ENCODE data around the gene ELK3. TPM values are rescaled to one million over a fixed set of nuclear protein-coding genes. Genes with fewer than 3 reads are reported as not detected.

ELK3 gene
- total and polyA plus RNA-seq, 2 experiments from 2014 or later, result 5.5 to 8.3 TPM

- TF ChIP-seq JUNB (IDR thresholded peaks at IDR 0.05; ENCODE audit: unreplicated experiment) (no peak), ZNF114 (CRISPR knock-in tag; IDR thresholded peaks at IDR 0.05) (no peak), CTCF (conservative IDR thresholded peaks at IDR 0.05; ENCODE audit: low read depth in 2 of 2) (peak; percentile 16 to 18; a peak in 1 of 4 replicates), POLR2AphosphoS5 (IDR thresholded peaks at IDR 0.05; ENCODE audit: low read depth) (no peak), CREB1 (CRISPR knock-in tag; IDR thresholded peaks at IDR 0.05; ENCODE audit: low read depth) (no peak)
- Mint-ChIP-seq H3K4me3 (no peak overlapping the region), H3K27me3 (ENCODE audit: insufficient read depth, low read depth, poor library complexity) (peaks cover 3% of the 10 kb centered on the region), H3K4me1 (no peaks in the 10 kb centered on the region), H3K36me3 (ENCODE audit: low read depth) (peaks cover 16% of the 10 kb centered on the region), H3K27ac (no peak overlapping the region), H3K9me3 (no peaks in the 10 kb centered on the region)
- Histone ChIP-seq H3K27ac (ENCODE audit: low read depth) (no peak overlapping the region), H3K4me1 (ENCODE audit: insufficient read depth) (no peaks in the 10 kb centered on the region), H2AFZ (no peak overlapping the region), H3K79me2 (replicated peaks; ENCODE audit: insufficient read depth) (no peaks in the 10 kb centered on the region), H4K20me1 (replicated peaks; ENCODE audit: insufficient read depth) (no peaks in the 10 kb centered on the region; the same call in 1 of the 2 replicates), H3K27me3 (ENCODE audit: insufficient read depth) (no peaks in the 10 kb centered on the region), H3K4me3 (no peak overlapping the region), H3K36me3 (ENCODE audit: insufficient read depth) (no peaks in the 10 kb centered on the region), H3K4me2 (no peak overlapping the region), H3K9me2 (ENCODE audit: insufficient read depth) (no peaks in the 10 kb centered on the region), H3F3A (replicated peaks; ENCODE audit: low read depth) (no peaks in the 10 kb centered on the region)
- ATAC-seq (peak; percentile 44; the same call in 2 of the 3 replicates), DNase-seq (ENCODE audit: low spot score) (no peak)
Measured at GRCh38 chr12:96247563-96247962, 53.4 kb downstream of the ELK3 start.

DNA sequence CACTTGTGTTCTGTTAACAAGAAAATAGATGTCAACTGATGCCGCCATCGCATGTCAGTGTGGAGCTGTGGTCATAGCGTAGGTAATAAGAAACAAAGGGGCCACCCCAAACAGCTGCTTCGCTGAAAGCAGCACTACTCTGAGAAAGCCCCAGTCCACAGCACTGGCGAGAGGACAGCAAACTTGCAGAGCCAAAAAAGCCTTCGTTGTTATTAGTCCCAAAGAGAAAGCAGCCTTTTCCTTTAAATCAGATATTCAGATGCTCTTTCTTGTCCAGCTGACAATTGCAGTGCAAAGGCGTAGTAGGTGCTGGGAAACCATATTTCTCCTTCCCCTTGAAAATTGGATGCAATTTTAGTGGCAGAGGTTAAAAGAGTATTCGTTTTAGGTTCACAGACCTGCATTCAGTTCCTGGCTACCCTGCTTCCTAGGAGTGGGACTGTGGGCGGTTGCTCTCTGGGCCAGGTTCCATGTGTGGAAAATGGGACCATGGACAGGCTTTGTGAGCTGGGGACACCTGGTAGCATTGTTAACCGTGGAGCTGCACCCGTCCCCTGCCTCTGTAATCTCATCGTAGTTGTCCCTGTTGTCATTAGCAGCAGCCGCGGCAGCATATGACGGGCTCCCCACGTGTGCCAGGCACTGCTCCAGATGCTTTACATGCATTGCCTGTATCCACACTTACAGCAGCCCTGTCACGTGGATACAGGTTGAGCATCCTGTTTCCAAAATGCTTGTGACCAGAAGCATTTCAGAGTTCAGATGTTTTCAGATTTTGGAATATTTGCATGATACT, 54.2 kb downstream of the ELK3 start:
- H3F3A ChIP-seq (replicated peaks; ENCODE audit: low read depth), result no peaks in the 10 kb centered on the region
- Mint-ChIP-seq H3K4me1 (no peaks in the 10 kb centered on the region), H3K9me3 (no peaks in the 10 kb centered on the region), H3K27me3 (ENCODE audit: insufficient read depth, low read depth, poor library complexity) (peaks cover 3% of the 10 kb centered on the region), H3K36me3 (ENCODE audit: low read depth) (peaks cover 16% of the 10 kb centered on the region), H3K4me3 (no peak overlapping the region), H3K27ac (no peak overlapping the region; the same call in 1 of the 2 replicates)
- no peak overlapping the region for H3K4me2 ChIP-seq
- H3K79me2 ChIP-seq (replicated peaks; ENCODE audit: insufficient read depth), result no peaks in the 10 kb centered on the region
- H3K36me3 ChIP-seq (ENCODE audit: insufficient read depth), result no peaks in the 10 kb centered on the region
- H3K27me3 ChIP-seq (ENCODE audit: insufficient read depth), result no peaks in the 10 kb centered on the region
- no peak for ATAC-seq
- no peak overlapping the region for H3K4me3 ChIP-seq
- no peak for DNase-seq (ENCODE audit: low spot score)
- no peaks in the 10 kb centered on the region for H3K9me2 ChIP-seq (ENCODE audit: insufficient read depth)
- no peak overlapping the region for H3K27ac ChIP-seq (ENCODE audit: low read depth)
- H2AFZ ChIP-seq, result no peak overlapping the region
- H3K4me1 ChIP-seq (ENCODE audit: insufficient read depth), result no peaks in the 10 kb centered on the region
- no peaks in the 10 kb centered on the region; the same call in 1 of the 2 replicates for H4K20me1 ChIP-seq (replicated peaks; ENCODE audit: insufficient read depth)
- no peak for TF ChIP-seq REST (IDR thresholded peaks at IDR 0.05; ENCODE audit: unreplicated experiment)
- no peak for TF ChIP-seq EZH2phosphoT487 (IDR thresholded peaks at IDR 0.05; ENCODE audit: unreplicated experiment)
- TF ChIP-seq CTCF (conservative IDR thresholded peaks at IDR 0.05; ENCODE audit: low read depth in 2 of 2), result no peak

Measured in GM23338 (cell line).